HCT116 (cell line): Measurements from ENCODE around the gene CORO7.

Source experiments
- ATF3 ChIP-seq: IDR thresholded peaks from 2 replicates; pipeline ENCODE4 v1.6.1; 2012
- CTCF ChIP-seq, 3 experiments: fragments of 200-600 bp in 1 of 3; sonication (generic) in 1 of 3; IDR thresholded peaks in 2 of 3; conservative IDR thresholded peaks in 1 of 3; 2 replicates each; pipeline ENCODE4 v1.5.1; 2012 to 2017; ENCODE audit warnings: low read depth in 2 of 3, low read length in 2 of 3, antibody characterized with exemption in 1 of 3, borderline replicate concordance in 1 of 3, control low read depth in 1 of 3, mild to moderate bottlenecking in 1 of 3, mixed read lengths in 1 of 3, mixed run types in 1 of 3, moderate library complexity in 1 of 3; ENCODE audit not compliant: insufficient read depth in 1 of 3
- EZH2 ChIP-seq: fragments of 200-600 bp; sonication (generic); IDR thresholded peaks from 2 replicates; pipeline ENCODE4 v1.6.1; 2017; ENCODE audit warnings: antibody characterized with exemption, mixed run types
- MAX ChIP-seq: IDR thresholded peaks from 2 replicates; pipeline ENCODE4 v1.6.1; 2012
- POLR2A ChIP-seq: IDR thresholded peaks from 2 replicates; pipeline ENCODE4 v1.7.0; 2011; ENCODE audit warnings: borderline replicate concordance; ENCODE audit not compliant: insufficient read depth, insufficient read length; ENCODE audit errors: extremely low read depth
- POLR2AphosphoS5 ChIP-seq: IDR thresholded peaks from 2 replicates; pipeline ENCODE4 v1.6.1; 2011; ENCODE audit warnings: mild to moderate bottlenecking, low read depth, low read length, moderate library complexity
- REST ChIP-seq: IDR thresholded peaks from 2 replicates; pipeline ENCODE4 v1.6.1; 2012; ENCODE audit warnings: low read depth
- SIN3A ChIP-seq: IDR thresholded peaks from 2 replicates; pipeline ENCODE4 v1.6.1; 2012; ENCODE audit warnings: low read depth
- SP1 ChIP-seq: IDR thresholded peaks from 2 replicates; pipeline ENCODE4 v1.6.1; 2012; ENCODE audit warnings: low read depth
- TCF7L2 ChIP-seq: IDR thresholded peaks from 2 replicates; pipeline ENCODE4 v1.7.0; 2011; ENCODE audit warnings: borderline replicate concordance, inconsistent platforms; ENCODE audit not compliant: insufficient read depth, insufficient read length; ENCODE audit errors: extremely low read depth

- no peak for TF ChIP-seq CTCF (IDR thresholded peaks at IDR 0.05 in 2 of 3, conservative IDR thresholded peaks at IDR 0.05 in 1 of 3; ENCODE audit: borderline replicate concordance in 1 of 3, insufficient read depth in 1 of 3, low read depth in 2 of 3, low read length in 2 of 3)
- no peak for TF ChIP-seq POLR2A
- no peak for TF ChIP-seq SIN3A
- no peak for TF ChIP-seq SP1
- TF ChIP-seq EZH2, result no peak
- TF ChIP-seq TCF7L2, result no peak
- TF ChIP-seq REST, result no peak
- TF ChIP-seq ATF3, result no peak
- no peak for TF ChIP-seq POLR2AphosphoS5
- no peak for TF ChIP-seq MAX
These were observed 44.5 kb upstream of the CORO7 start for GRCh38 chr16:4460936-4461249.
